GM18861 (cell line): ENCODE measurements around the gene LHFPL6.

Experiments
- ATAC-seq: cut with Tn5 transposase; IDR thresholded peaks from one replicate; pipeline ENCODE4 v1.9.1; 2021; ENCODE audit not compliant: unreplicated experiment

Gene LHFPL6

DNA sequence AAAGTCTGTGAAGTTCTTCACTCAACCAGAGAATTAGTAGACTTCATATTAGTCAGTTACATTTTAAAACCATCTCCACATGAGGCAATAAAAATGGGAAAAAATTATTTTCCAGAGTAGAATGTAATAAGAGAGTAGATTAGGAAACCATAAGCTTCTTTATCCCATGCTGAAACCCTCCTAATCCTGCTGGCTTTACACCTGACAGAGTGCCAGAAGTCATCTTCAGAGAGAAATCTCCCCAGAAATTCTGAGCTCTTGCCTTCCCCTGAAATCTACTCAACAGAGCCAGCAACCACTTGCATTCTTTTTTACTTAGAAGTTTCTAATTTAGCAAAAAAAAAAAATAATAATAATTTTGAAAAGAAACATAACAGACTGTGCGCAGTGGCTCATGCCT lies 284.8 kb downstream of the LHFPL6 start:
- no peak for ATAC-seq

DNA sequence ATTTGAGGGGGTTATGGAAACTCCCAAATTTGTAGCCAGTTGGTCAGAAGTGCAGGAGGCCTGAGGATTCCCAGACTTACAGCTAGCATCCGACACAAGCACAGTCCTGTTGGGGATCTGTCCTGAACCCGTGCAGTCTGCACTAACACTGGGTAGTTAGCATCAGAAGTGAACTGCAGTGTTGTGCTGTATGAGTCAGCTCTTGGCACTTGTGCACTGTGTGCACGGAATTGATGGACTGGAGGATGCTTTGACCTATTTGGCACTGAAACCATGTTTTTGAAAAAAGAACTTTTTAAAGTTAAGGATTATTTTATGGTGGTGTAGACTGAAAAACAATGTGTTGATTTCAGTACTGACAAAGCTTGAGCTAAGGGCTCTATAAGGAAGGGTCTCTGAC lies 285.7 kb downstream of the LHFPL6 start:
- no peak for ATAC-seq

DNA sequence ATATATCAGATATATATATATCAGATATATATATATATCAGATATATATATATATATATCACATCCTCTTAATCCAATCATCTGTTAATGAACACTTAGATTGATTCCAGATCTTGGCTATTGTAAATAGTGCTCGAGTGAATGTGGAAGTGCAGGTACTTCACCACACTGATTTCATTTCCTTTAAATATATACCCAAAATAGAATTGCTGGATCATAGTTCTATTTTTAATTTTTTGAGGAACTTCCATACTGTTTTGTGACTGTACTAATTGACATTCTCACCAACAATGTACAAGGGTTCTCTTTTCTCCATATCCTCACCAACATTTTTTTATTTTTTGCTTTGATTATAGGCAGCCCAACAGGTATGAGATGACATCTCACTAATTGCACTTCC lies 287.2 kb downstream of the LHFPL6 start:
- ATAC-seq = no peak

DNA sequence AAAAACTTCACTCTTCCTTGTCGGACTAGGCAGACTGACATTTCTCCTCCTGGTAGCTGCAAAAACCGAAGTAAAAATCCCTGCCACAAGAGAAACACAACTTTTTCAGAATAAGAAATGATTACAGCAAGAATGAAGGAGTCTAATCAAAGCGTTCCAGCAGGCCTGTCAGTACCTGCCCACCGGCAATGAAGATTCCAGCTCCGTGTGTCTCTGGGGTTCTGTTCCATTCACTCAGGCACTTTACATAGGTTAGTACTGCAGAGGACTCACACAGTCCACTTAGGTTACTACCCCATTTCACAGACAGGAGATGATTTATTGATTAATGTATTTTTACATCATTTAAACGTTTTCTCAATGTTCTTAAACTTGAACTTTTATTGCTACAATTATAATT lies 289.3 kb downstream of the LHFPL6 start:
- no peak for ATAC-seq

DNA sequence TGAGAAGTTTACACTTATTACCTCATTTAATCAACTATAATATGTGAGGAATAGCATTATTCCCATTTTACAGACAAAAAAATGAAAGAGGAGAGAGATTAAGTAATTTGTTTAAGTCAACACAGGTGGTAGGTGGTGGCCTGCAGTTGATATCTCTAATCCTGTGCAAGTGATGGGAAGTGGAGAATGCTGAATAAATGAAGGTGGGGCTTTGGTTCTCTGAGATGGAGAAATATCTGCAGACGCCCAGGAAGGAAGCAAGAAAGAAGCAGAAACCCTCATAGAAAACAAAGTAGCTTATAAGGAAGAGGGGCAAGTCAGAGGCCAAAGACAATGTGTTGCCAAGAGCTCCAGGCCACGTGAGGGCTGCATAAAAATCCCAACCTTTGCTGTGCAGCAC lies 290.4 kb downstream of the LHFPL6 start:
- no peak for ATAC-seq

DNA sequence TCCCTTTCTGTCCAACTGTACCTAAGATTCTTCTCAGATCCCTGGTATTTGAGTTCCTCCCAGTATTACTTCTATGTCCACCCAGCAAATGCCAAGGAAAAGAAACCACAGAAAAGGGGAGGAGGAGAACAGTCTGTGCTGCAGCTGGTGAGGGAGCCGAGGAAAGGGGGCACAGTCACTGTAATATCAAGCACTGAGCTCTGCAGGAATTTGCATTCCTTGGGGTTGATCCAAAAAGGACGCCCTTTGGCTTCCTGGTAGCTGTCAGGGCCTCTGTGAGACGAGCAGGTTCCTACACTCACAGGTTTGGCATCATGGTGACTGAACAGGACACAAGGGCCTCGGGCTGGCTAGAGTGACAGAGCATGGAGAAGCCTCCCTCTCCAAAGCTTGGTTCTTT lies 291.4 kb downstream of the LHFPL6 start:
- no peak for ATAC-seq

DNA sequence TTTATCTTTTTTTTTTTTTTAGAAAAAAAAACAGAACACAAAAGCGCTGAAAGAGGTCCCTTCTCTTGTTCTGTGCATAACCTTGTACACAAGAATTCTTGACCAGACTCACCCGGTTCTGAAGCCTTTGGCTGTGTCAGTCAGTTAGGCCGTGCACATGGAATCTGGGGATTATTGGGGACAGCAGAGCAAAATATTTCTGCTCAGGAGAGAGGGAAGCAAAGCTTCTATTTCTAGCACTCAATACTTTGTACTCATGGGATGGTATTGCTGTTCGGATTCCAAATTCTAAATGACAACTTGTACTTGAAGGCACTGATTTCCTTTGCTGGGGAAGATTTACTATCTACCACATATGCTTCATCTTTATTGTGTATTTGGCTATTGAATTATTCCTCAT lies 292.0 kb downstream of the LHFPL6 start:
- ATAC-seq = no peak

DNA sequence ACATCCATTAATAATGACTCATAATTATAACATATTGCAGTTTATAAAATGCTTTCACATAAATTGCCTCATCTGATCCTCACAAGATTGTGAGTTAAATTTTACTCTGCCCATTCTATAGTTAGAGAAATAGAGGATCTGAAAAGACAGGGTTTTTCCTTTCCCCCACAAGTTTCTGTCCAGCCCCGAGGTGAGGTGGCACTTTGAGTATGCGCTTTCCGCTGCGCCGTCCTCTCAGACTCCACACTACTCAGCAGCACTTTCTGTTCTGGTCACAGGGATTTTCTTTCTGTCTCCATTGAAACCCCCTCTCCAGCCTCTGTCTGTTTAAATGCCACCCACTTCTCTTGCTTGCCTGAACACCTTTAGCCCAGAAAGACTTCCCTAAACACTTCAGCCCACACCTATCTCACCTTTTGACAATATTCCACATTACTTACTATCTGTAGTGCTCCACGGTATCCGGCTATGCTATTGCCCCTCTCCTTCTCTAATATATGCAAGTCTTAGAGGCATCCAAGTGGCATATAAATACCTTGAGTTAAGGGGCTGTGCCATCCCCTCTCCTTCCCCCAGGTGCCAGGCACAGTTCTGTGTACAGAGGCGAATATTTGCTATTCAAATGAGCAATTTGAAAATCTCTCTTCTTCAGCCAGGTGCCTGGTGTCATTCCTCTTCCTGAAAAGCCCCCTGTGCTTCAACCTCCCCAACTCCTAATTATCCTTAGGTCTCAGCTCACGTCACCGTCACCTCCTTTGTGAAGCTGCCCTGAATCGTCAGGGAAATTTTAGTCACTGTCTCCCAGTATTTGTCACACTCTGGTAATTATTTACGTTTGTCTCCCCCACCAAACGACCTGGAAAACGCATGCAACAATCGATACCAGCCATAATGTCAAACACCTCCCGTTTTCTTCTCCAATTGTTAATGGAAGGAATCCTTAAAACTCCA lies 296.1 kb downstream of the LHFPL6 start:
- peak; percentile 90 for ATAC-seq

DNA sequence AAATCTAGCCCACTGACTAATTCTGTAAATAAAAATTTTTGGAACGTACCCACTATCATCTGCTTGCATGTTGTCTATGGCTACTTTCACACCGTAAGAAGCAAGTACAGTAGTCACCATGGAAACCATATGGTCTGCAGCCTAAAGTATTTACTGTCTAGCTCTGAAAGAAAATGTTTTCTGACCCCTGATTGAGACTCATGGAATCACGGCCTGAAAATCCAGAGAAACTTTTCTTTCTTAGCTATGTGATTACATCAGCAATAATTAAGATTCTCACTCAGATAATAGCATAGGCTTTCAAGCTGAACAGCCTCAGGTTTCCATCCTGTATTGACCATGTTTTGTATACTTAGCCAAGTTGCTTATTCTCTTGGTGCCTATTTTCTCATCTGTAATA lies 300.2 kb downstream of the LHFPL6 start:
- no peak for ATAC-seq

DNA sequence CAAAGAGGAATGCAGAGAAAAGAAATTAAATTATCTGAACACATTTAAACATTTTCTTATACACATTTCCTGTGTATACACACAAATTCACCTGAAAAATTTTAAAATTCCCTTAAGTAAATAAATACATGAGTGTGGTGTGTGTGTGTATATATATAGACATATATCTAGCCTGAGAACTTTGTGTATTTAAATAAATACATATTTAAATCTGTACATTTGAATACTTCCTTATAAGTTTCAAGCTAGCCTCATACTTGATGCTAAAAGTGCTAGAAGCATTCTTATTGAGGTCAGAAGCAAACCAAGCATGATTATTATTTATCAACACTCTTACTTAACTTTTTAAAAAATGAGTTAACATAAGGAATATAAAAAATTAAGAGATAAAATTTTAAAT lies 304.0 kb downstream of the LHFPL6 start:
- no peak for ATAC-seq

DNA sequence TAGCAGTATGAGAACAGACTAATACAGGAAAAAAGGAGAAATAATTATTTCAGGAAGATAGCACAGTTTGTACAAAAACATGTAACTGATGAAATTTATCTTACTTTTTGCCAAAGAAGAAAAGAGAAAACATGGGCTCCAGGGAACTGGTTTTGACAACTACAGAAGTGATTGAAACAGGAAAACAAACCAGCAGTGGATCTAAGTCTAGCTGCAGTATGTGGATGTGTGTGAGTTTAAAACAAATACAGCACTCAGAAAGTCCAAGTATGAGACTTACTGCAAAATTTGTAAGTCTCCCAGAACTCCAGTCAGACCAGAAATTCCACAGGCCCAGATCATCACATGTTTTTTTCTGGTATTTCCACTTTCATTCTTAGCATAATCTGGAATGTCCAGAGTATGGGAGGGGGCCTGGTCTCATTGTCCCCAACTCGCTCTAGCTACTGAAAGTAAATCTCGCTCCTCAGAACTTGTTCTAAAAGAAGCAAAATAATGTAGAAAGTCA lies 305.3 kb downstream of the LHFPL6 start:
- no peak for ATAC-seq

DNA sequence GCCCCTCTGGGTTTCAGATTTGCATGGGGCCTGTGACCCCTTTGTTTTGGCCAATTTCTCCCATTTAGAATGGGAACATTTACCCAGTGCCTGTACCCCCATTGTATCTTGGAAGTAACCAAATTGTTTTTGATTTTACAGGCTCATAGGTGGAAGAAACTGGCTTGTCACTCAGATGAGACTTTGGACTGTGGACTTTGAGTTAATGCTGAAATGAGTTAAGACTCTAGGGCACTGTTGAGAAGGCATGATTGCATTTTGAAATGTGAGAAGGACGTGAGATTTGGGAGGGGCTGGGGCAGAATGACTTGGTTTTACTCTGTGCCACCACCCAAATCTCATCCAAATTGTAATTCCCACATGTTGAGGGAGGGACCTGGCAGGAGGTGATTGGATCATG lies 306.0 kb downstream of the LHFPL6 start:
- ATAC-seq = no peak

DNA sequence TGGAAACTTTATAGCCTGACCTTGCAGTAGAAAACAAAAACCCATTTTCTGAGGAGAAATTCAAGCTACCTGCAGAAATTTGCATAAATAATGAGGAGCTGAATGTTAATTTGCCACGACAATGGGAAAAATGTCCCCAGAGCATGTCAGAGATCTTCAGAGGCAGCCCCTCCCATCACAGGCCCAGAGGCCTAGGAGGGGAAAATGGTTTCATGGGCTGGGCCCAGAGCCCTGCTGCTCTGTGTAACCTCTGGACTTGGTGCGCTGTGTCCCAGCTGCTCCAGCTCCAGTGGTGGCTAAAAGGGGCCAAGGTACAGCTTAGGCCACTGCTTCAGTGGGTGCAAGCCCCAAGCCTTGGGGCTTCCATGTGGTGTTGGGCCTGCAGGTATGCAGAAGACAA lies 306.8 kb downstream of the LHFPL6 start:
- no peak for ATAC-seq
